Stimulated activated CD4-positive, alpha-beta T cell treated with anti-CD3 and anti-CD28 coated beads, Interleukin-2, amount 100 ng/mL, for 48 hours (primary cell): ENCODE results near the gene TMEM235.
"Not testable (repeated sequence)": the region's sequence is repeated elsewhere in the genome, so short reads cannot be mapped to it uniquely, and the experiment has no call there.

Experiments
- DNase-seq, 2 donors: peaks; one replicate each; pipeline ENCODE4 v3.0.0-alpha.2; 2020

The TMEM235 gene

DNA sequence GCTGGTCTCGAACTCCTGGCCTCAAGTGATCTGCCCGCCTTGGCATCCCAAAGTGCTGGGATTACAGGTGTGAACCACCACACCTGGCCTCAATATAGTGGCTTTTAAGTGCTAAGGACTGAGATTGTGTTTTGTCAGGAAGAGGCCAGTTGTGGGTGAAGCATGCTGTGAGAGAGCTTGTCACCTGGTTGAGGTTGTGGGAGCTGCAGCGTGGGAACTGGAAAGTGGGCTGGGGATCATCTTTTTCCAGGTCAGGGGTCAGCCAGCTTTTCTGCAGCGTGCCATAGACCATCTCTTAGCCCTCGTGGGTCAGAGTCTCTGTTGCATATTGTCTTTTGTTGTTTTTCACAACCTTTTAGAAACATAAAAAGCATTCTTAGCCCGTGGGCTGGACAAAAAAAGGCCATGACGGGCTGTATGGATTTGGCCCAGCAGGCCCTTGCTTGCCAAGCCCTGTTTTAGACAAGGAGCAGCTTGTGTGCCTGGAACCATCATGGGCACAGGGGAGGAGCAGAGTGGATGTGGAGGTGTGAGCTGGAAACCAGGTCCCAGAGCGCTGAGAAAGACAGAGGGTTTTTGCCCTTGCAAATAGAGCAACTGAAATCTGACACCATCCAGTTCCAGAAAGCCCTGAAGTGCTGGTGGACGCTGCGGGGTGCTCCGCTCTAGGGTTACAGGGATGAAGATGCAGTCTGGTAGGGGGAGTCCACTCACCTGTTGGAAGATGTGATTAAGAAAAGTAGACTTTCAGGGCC, 11.9 kb upstream of the TMEM235 start:
- no peak for DNase-seq

DNA sequence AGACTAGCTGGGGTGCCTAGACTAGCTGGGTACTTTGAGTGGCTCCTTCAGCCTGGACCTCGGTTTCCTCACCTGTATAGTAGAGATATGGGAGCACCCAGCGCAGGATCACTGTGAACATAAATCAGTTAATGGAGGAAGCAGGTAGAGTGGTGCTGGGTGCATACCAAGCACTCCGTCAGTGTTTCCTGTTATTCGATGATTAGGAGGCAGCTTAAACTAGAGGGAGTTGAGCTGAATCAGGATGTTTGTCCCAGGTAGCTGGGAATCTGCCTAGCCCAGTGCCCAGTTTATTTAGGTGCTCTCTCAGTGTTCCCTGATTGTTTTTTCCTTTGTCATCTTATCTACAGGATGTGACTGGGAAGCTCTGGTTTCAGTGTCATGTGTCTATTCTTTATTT, 8.4 kb upstream of the TMEM235 start:
- DNase-seq, result no peak

DNA sequence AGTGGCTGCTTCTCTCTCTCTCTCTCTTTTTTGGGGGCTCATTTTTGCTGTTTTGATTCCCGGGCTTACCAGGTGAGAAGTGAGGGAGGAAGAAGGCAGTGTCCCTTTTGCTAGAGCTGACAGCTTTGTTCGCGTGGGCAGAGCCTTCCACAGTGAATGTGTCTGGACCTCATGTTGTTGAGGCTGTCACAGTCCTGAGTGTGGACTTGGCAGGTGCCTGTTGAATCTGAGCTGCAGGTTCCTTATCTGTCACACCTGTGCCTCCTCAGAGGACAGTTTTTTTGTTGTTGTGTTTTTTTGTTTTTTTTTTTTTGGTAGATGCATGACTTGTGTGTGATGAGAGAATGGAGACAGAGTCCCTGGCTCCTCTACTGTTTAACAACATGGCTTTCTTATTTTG, 7.7 kb upstream of the TMEM235 start:
- DNase-seq, result no peak

DNA sequence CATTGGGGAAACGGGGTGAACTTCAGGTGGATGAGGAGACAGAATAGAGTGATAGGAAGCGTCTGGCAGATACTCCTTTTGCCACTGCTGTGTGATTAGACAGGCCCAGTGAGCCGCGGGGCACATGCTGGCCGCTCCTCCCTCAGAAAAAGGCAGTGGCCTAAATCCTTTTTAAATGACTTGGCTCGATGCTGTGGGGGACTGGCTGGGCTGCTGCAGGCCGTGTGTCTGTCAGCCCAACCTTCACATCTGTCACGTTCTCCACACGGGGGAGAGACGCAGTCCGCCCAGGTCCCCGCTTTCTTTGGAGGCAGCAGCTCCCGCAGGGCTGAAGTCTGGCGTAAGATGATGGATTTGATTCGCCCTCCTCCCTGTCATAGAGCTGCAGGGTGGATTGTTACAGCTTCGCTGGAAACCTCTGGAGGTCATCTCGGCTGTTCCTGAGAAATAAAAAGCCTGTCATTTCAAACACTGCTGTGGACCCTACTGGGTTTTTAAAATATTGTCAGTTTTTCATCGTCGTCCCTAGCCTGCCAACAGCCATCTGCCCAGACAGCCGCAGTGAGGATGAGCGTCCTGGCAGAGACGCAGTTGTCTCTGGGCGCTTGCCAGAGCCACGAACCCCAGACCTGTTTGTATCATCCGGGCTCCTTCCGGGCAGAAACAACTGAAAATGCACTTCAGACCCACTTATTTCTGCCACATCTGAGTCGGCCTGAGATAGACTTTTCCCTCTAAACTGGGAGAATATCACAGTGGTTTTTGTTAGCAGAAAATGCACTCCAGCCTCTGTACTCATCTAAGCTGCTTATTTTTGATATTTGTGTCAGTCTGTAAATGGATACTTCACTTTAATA, 7.0 kb upstream of the TMEM235 start:
- no peak for DNase-seq

DNA sequence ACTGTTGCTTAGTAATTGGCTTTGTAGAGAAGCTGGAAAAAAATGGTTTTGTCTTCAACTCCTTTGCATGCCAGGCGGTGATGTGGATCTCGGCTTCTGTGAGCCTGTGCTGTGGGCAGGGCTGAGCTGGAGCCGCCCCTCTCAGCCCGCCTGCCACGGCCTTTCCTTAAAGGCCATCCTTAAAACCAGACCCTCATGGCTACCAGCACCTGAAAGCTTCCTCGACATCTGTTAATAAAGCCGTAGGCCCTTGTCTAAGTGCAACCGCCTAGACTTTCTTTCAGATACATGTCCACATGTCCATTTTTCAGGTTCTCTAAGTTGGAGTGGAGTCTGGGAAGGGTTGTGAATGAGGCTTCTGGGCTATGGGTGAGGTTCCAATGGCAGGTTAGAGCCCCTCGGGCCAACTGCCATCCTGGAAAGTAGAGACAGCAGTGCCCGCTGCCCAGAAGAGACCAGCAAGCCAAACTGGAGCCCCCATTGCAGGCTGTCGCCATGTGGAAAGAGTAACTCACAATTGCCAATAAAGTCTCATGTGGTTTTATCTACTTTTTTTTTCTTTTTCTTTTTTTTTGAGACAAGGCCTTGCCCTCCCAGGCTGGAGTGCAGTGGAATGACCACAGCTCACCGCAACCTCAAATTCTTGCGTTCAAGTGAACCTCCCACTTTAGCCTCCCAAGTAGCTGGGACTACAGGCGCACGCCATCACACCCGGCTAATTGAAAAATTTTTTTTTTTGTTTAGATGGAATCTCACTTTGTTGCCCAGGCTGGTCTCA, 6.2 kb upstream of the TMEM235 start:
- no peak for DNase-seq

DNA sequence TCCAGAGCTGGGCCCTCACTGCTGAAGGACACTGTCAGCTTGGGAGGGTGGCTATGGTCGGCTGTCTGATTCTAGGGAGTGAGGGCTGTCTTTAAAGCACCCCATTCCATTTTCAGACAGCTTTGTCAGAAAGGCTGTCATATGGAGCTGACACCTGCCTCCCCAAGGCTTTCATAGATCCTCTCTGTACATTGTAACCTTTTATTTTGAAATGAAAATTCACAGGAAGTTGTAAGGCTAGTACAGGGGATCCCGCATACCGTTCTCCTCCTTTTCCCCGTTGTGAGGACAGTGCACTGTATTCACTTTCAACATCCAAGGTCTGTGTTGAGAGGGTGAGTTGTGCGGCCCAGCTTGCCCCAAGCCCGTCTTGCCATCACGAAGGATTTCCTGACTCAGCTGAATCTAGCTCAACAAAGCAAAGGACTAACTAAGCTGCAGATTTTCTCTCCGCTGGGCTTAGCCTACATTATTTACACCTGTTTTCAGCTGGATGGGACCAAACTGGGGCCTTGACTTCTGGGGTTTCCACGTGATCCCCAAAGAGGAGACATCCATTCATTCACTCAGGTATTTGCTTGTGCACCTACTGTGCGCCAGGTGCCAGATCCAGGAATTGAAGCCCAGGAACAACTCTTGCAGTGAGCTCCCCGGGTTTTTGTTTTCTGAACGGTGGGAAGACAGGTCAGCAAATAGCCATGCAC, 5.2 kb upstream of the TMEM235 start:
- no peak for DNase-seq

DNA sequence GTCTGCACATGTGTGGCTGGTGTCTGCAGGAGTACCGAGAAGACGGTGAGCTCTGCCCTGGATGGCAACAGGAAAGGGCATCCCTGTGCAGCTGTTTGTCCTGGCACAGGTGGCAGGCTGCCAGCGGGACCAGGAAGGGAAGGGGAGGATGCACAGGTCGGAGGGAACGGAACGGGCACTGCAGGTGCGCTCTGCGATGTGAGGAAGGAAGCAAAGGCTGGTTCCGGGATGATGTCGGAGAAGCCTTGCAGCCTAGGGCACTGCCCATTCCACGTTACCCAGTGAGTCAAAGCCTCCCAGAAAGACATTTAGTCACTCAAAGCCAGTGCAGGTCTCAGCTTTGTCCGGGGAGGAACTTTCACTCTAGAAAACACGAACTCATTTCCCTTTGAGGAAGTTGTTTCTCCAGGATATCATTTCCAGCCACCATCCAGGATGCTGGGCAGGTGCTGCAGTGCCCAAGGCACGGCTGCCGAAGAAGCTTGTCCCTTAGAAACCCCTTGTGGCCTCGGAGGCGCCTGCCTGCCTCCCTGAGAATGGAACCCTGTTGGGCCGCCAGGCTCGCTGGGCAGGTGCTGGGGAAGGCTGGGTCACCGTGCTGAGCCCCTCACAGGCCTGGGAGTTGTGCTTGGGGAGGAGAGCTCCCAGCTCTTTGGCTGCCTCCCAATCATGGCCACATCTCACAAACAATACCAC, 4.5 kb upstream of the TMEM235 start:
- DNase-seq, result no peak

DNA sequence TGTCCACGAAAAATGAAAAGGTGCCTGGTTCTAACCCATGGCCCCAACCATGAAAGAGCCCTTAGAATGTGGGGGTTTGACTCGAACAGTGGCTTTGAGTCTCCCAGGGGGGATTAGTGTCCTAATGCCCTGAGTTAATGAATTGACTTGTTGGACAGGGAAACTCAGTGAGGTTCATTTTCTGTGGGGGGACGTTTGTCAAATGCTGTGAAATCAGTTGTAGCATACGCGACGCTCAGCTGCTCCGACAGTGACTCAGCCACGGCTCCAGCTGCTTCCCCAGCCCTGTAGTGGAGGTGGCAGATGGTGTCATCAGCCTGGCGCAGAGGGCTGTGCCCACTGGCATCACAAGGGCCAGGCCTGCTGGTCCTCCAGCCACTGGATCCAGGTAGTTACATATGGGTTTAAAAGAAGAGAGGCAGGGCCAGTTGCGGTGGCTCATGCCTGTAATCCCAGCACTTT, 3.9 kb upstream of the TMEM235 start:
- no peak for DNase-seq

DNA sequence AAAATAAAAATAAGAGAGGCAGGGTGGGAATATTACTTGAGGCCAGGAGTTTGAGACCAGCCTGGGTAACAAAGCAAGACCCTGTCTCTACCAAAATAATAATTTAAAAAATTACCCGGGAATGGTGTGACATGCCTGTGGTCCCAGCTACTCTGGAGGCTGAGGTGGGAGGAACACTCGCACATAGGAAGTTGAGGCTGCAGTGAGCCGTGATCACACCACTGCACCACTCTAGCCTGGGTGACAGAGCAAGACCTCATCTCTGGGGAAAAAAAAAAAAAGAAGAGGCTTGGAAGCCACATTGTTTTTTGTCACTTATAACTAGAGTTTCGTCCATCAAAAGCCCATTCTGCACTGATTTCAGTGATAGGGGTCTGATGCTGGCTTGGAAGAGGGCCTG, 3.3 kb upstream of the TMEM235 start:
- no peak for DNase-seq

DNA sequence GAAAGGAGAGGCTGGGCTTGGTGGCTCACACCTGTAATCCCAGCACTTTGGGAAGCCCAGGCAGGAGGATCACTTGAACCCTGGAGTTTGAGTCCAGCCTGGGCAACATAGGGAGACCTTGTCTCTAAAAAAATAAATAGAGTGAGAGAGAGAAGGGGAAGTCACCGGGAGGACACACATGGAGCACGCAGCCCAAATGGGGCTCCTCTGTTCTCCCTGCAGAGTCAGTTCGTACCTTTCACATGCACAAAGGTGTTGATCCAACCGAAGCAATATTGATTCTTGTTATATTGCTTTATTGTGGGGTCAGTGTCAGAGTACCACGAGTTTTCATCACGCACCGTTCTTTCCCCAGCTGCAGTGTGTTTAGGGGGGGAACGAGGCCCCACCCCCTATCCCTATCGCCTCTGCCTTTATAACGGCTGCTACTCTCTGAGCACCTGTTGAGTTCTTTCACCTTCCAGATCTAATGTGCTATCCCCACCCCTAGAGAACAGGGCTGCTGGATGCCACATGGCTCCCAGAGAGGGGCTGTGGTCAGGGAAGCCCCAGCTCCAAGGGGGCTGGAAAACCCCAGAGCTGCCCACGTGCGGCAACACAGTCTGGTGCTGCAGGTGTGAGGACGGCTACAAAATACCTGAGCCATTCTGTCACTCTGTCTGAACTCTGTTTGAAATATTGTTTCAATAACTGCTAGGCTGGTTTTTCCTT, 1.0 kb upstream of the TMEM235 start:
- no peak for DNase-seq

DNA sequence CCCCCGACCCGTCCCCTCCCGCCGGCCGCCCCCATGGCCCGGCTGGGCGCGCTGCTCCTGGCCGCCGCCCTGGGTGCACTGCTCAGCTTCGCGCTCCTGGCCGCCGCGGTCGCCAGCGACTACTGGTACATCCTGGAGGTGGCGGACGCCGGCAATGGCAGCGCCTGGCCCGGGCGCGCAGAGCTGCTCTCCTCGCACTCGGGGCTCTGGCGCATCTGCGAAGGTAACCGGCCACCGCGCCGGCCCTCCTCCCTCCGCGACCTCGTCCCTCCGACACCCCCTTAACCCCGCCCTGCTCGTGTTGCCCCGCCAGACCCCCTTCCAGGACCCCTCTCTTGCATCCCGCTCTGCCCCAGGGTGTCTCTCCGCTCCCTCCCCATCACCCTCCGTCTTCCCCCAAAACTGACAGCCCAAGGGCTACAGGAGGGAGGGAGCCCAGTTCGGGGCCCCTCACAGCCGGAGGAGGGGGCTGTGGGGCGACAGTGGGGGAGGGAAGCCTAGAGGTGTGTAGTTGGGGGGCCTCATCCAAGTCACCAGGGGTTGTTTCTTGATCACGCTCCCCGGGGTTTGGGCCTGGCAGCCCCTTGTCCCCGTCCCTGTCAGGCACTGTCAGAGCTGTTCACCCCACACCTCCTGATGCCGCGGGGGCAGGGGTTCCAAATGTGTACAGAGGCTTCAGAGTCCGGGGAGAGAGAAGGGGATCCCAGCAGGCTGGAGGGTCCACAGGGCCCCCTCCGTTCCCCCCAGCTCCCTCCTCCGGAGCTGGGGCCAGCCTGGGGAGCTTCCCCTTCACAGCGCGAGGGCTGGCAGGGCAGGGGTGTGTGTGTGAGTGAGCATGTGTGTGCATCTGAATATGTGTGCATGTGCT, 794 bp downstream of the TMEM235 start:
- DNase-seq, result no peak

DNA sequence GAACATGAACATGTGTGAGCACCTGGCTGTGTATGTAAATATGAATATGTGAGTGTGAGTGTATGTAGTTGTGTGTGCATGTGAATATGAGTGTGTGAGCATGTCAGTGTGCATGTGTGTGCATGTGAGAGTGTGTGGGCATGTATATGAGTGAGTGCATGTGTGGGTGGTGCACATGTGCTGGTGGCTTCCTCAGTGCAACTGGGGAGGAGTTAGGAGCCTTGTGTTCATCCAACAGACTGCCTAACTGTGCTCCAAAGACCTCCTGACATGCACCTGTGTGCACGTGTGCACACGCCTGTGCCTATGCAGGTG, 1.4 kb downstream of the TMEM235 start:
- DNase-seq, result no peak

DNA sequence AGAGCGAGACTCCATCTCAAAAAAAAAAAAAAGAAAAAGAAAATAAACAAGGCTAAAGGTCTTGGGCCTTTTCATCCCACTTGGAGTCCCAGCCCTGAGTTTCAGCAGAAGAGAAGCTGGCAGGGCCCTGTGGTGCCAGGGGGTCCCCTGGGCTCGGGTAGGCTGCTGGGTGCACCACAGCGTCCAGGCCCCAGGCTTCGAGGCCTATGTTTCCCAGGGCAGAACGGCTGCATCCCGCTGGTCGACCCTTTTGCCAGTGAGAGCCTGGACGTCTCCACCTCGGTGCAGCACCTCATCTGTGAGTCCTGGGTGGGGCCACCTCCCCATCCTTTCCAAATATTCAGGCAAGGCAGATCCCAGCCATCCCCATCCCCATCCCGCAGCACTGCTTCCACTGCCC, 2.2 kb downstream of the TMEM235 start:
- DNase-seq, result no peak

DNA sequence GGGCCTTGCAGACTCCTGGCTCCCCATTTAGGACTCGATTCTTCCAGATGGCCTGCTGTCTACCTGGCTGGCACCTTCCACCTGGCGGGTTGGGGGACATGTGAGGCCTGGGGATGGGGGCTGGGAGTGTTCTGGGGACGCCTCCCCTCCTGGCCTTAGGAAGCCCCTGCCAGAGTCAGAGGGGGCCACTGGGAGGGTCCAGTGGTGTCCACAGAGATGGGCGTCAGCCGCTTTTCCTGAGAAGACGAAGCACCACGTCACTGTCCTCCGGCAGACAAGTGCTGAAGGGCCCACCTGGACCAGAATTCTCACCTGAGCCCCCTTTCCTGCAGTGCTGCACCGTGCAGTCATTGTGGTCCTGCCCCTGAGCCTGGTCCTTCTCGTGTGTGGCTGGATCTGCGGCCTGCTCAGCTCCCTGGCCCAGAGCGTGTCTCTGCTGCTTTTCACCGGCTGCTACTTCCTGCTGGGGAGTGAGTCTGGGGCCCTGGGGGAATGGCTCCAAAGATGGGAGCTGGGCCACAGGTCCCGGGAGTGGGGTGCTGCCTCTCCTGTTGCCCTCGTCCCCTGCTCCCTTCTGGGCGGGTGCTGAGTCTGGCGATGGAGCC, 2.9 kb downstream of the TMEM235 start:
- DNase-seq, result no peak

DNA sequence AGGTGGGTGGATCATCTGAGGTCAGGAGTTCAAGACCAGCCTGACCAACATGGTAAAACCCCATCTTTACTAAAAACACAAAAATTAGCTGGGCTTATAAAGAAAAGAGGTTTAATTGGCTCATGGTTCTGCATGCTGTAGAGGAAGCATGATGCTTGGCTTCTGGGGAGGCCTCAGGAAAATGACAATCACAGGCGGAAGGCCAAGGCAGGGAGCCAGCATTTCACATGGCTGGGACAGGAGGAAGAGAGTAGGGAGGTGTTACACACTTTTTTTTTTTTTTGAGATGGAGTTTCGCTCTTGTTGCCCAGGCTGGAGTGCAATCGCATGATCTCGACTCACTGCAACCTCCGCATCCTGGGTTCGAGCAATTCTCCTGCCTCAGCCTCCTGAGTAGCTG, 3.6 kb downstream of the TMEM235 start:
- DNase-seq, result not testable (repeated sequence)

DNA sequence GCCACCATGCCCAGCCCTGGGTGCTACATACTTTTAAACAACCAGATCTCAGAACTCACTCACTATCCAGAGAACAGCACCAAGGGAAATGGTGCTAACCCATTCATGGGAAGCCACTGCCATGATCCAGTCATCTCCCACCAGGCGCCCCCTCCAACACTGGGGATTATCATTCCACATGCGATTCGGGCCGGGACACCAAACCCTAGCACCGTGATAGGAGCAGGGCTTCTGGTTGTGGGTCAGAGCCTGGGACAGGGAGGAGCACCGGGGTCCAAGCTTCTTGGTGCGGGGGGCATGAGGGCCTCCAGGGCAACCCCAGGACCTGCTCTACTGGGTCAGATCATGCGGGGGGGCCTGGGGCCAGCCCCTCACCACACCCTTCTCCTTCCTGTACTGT, 4.5 kb downstream of the TMEM235 start:
- DNase-seq, result no peak

DNA sequence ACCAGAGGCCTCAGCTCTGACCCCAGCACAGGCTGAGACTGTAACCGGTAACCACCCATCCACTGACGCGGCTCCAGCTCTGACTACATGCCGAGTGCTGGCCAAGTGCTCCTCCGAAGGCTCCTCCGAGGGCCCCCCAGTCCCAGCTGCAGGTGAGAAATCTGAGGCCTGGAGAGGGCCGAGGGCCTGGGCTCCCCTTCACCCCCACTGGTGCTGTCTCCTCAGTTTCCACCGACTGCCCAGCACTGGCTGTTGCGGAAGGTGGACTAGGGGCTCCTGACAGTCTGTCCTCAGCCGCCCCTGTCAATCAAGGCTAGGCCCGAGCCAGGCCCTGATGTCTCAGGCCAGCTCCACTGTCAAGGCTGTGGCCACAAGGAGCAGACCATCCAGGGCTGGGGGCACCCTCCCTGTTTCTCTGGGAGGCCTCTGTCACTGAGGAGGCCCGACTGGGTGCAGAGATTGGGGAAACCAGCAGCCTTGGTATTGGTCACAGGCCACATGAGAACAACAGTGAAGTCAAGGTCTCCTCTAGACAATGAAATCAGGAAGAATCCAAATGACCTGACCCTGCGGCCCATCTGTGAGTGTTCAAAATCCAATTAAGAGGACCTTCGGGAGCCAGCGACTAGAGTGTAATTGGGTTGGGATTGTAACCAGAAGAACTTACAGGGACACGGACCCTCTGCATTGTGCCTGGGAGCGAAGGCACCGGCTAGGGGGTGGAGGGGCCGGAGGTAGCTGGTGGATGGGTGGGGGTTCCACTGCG, 5.1 kb downstream of the TMEM235 start:
- DNase-seq, result no peak

DNA sequence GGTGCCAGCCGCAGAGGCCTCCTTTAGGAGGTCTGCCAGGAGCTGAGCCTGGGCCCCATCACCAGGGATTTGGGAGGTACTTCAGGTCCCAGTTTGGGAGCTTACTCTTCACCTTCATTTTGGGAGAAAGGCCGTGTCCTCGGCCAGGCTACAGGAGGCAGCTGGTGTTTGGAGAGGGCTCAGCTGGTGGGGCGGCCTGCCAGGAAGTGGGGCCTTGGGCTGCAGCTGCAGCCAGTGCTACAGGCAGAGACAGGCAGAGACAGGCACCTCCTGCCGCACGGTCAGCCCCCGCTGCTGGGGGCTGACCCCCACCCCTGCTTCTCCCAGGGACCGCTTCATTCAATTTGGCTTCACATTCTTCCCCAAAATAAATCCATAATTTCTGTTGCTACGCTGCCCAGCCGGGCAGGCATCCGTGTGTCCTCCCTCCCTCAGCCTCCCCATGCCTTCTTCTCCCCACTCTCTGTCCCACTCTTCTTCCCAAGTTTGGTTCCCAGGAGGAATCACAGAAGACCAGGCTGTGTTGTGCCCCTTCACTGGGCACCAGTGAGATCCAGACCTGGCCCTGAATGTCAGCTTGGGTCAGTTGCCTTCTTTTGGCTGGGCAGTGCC, 6.1 kb downstream of the TMEM235 start:
- no peak for DNase-seq
